OCI-LY1 (cell line): ENCODE measurements around the gene RTL10.

Source experiments
- EZH2 ChIP-seq: fragments of 200-600 bp; sonication (generic), shearing (Covaris generic); IDR thresholded peaks from 2 replicates; pipeline ENCODE4 v1.8.0; 2017; ENCODE audit warnings: borderline replicate concordance, mixed run types, mild to moderate bottlenecking, antibody characterized with exemption, low read length, moderate library complexity, mixed read lengths
- TF ChIP-seq, protein P1 (sequence below): fragments of 200-600 bp; sonication (generic), shearing (Covaris generic); IDR thresholded peaks from 2 replicates; pipeline ENCODE4 v1.5.1; 2017; ENCODE audit warnings: mild to moderate bottlenecking, antibody characterized with exemption, low read length, moderate library complexity, mixed read lengths

GRCh38 chr22:19806213-19807160, 48.2 kb downstream of the RTL10 start:
- TF ChIP-seq, protein P1, sequence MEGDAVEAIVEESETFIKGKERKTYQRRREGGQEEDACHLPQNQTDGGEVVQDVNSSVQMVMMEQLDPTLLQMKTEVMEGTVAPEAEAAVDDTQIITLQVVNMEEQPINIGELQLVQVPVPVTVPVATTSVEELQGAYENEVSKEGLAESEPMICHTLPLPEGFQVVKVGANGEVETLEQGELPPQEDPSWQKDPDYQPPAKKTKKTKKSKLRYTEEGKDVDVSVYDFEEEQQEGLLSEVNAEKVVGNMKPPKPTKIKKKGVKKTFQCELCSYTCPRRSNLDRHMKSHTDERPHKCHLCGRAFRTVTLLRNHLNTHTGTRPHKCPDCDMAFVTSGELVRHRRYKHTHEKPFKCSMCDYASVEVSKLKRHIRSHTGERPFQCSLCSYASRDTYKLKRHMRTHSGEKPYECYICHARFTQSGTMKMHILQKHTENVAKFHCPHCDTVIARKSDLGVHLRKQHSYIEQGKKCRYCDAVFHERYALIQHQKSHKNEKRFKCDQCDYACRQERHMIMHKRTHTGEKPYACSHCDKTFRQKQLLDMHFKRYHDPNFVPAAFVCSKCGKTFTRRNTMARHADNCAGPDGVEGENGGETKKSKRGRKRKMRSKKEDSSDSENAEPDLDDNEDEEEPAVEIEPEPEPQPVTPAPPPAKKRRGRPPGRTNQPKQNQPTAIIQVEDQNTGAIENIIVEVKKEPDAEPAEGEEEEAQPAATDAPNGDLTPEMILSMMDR, result no peak
- TF ChIP-seq EZH2, result no peak
